OCI-LY3 (cell line): ENCODE measurements around the gene SPRYD4.

Experiments
- H2AFZ ChIP-seq: fragments of 200-600, 300-600 bp; shearing (Covaris generic); 2 replicates; pipeline ENCODE4 v1.6.0; 2014; ENCODE audit warnings: antibody characterized with exemption, low read depth, low read length
- H3K27ac ChIP-seq: fragments of 200-600, 300-600 bp; sonication (generic); 2 replicates; pipeline ENCODE4 v1.5.1; 2014; ENCODE audit warnings: mild to moderate bottlenecking, low read length, moderate library complexity, mixed read lengths
- H3K27me3 ChIP-seq: fragments of 200-600, 300-600 bp; sonication (generic); 2 replicates; pipeline ENCODE4 v1.6.1; 2014; ENCODE audit warnings: low read depth, low read length, mixed read lengths
- H3K36me3 ChIP-seq: fragments of 200-600, 300-600 bp; sonication (generic); replicated peaks from 2 replicates; pipeline ENCODE3; 2014; ENCODE audit warnings: low read depth, low read length, mixed read lengths
- H3K4me1 ChIP-seq: fragments of 300-600, 200-600 bp; sonication (generic); 2 replicates; pipeline ENCODE4 v1.6.1; 2014; ENCODE audit warnings: low read length, mixed read lengths
- H3K4me2 ChIP-seq: fragments of 200-600, 300-600 bp; sonication (generic); 2 replicates; pipeline ENCODE4 v1.6.1; 2014; ENCODE audit warnings: low read length, mixed read lengths
- H3K4me3 ChIP-seq: fragments of 300-600, 200-600 bp; sonication (generic); 2 replicates; pipeline ENCODE4 v1.5.1; 2014; ENCODE audit warnings: antibody characterized with exemption, mild to moderate bottlenecking, low read length, moderate library complexity
- H3K79me2 ChIP-seq: fragments of 300-600, 200-600 bp; shearing (Covaris generic); 2 replicates; pipeline ENCODE4 v1.6.1; 2014; ENCODE audit warnings: mild to moderate bottlenecking, low read length, mixed read lengths
- H3K9ac ChIP-seq: fragments of 300-600, 200-600 bp; shearing (Covaris generic); 2 replicates; pipeline ENCODE4 v1.6.0; 2014; ENCODE audit warnings: mild to moderate bottlenecking, low read length, moderate library complexity
- H3K9me3 ChIP-seq: fragments of 200-600, 300-600 bp; shearing (Covaris generic); 2 replicates; pipeline ENCODE4 v1.6.1; 2014; ENCODE audit warnings: low read length, mixed read lengths; ENCODE audit not compliant: insufficient read depth
- H4K20me1 ChIP-seq: fragments of 200-600, 300-600 bp; sonication (generic); 2 replicates; pipeline ENCODE4 v1.6.1; 2016; ENCODE audit warnings: low read length, mixed read lengths; ENCODE audit not compliant: insufficient read depth
- CTCF ChIP-seq: fragments of 200-600, 300-600 bp; sonication (generic); IDR thresholded peaks from 2 replicates; pipeline ENCODE4 v1.5.1; 2014; ENCODE audit warnings: antibody characterized with exemption, low read length, low read depth
- EZH2phosphoT487 ChIP-seq: fragments of 200-600 bp; shearing (Covaris generic); IDR thresholded peaks from 2 replicates; pipeline ENCODE4 v1.6.1; 2018; ENCODE audit warnings: antibody characterized with exemption, mixed run types, low read depth

The SPRYD4 gene

GRCh38 chr12:56468216-56469006 is at the start of gene SPRYD4:
TSS of gene SPRYD4 (plus strand) at chr12:56468578. CDS start at chr12:56468592, 14 bp downstream.
- Histone ChIP-seq H2AFZ (peak within 1 kb of the TSS; percentile 89), H3K27ac (peak within 1 kb of the TSS; percentile 74), H3K27me3 (no peaks in the 10 kb centered on the region), H3K4me2 (peak within 1 kb of the TSS; percentile 96), H3K4me1 (peaks cover 13% of the 10 kb centered on the region), H3K9ac (peak within 1 kb of the TSS; percentile 100), H3K4me3 (peak within 1 kb of the TSS; percentile 98), H3K36me3 (peaks cover 28% of the 10 kb centered on the region), H4K20me1 (no peaks in the 10 kb centered on the region), H3K9me3 (no peaks in the 10 kb centered on the region), H3K79me2 (peaks cover 38% of the 10 kb centered on the region)
- no peak for TF ChIP-seq EZH2phosphoT487
- peak; percentile 54 for TF ChIP-seq CTCF

- Histone ChIP-seq H3K36me3 (peaks cover 65% of the 10 kb centered on the region), H3K4me2 (no peak overlapping the region), H3K9ac (no peak overlapping the region), H2AFZ (no peak overlapping the region), H3K4me3 (no peak overlapping the region), H3K79me2 (no peaks in the 10 kb centered on the region), H3K4me1 (no peaks in the 10 kb centered on the region), H4K20me1 (no peaks in the 10 kb centered on the region), H3K27ac (no peak overlapping the region), H3K27me3 (no peaks in the 10 kb centered on the region), H3K9me3 (no peaks in the 10 kb centered on the region)
- TF ChIP-seq CTCF, result no peak
- no peak for TF ChIP-seq EZH2phosphoT487
Measured at GRCh38 chr12:56420411-56420810, 48.0 kb upstream of the SPRYD4 start.

GRCh38 chr12:56425193-56425592 is 43.2 kb upstream of the SPRYD4 start:
- Histone ChIP-seq H3K27ac (no peak overlapping the region), H4K20me1 (no peaks in the 10 kb centered on the region), H3K4me3 (no peak overlapping the region), H3K9ac (no peak overlapping the region), H3K4me1 (no peaks in the 10 kb centered on the region), H3K9me3 (no peaks in the 10 kb centered on the region), H3K79me2 (no peaks in the 10 kb centered on the region), H2AFZ (no peak overlapping the region), H3K27me3 (no peaks in the 10 kb centered on the region), H3K4me2 (no peak overlapping the region), H3K36me3 (peaks cover 58% of the 10 kb centered on the region)
- TF ChIP-seq CTCF (no peak), EZH2phosphoT487 (no peak)

- H3K36me3 ChIP-seq, result peaks cover 54% of the 10 kb centered on the region
- no peaks in the 10 kb centered on the region for H3K27me3 ChIP-seq
- H3K9ac ChIP-seq, result no peak overlapping the region
- H2AFZ ChIP-seq, result no peak overlapping the region
- H4K20me1 ChIP-seq, result no peaks in the 10 kb centered on the region
- H3K4me2 ChIP-seq, result no peak overlapping the region
- H3K4me1 ChIP-seq, result no peaks in the 10 kb centered on the region
- no peaks in the 10 kb centered on the region for H3K79me2 ChIP-seq
- TF ChIP-seq CTCF, result no peak
- no peak for TF ChIP-seq EZH2phosphoT487
- H3K4me3 ChIP-seq, result no peak overlapping the region
- no peak overlapping the region for H3K27ac ChIP-seq
- no peaks in the 10 kb centered on the region for H3K9me3 ChIP-seq
Measured at GRCh38 chr12:56425940-56426438, 42.4 kb upstream of the SPRYD4 start.
